HepG2 (cell line): ENCODE measurements around the gene DUS2.

Experiments
- CAMTA2 ChIP-seq: sonication (generic); formaldehyde crosslinking; IDR thresholded peaks from 2 replicates; pipeline ENCODE4 v1.4.0; 2020; ENCODE audit warnings: mild to moderate bottlenecking, missing genetic modification reagents, borderline replicate concordance
- CC2D1A ChIP-seq: sonication (generic); formaldehyde crosslinking; IDR thresholded peaks from 2 replicates; pipeline ENCODE4 v1.8.1; 2023; ENCODE audit warnings: mild to moderate bottlenecking, missing genetic modification reagents
- CTCF ChIP-seq: sonication (generic); formaldehyde crosslinking; IDR thresholded peaks from 2 replicates; pipeline ENCODE4 v1.5.0; 2020; ENCODE audit warnings: mild to moderate bottlenecking, missing genetic modification reagents, moderate library complexity
- PREB ChIP-seq: sonication (generic); formaldehyde crosslinking; IDR thresholded peaks from 2 replicates; pipeline ENCODE4 v1.4.0; 2020; ENCODE audit warnings: missing genetic modification reagents
- YY1 ChIP-seq: IDR thresholded peaks from 2 replicates; pipeline ENCODE4 v1.6.1; 2011; ENCODE audit warnings: low read length, low read depth, moderate library complexity, mild to moderate bottlenecking; ENCODE audit not compliant: insufficient read depth, insufficient replicate concordance

GRCh38 chr16:68117884-68118283 is 94.8 kb downstream of the DUS2 start:
- TF ChIP-seq CC2D1A (CRISPR knock-in tag) (no peak), CAMTA2 (CRISPR knock-in tag) (no peak), CTCF (CRISPR knock-in tag) (no peak), YY1 (no peak), PREB (CRISPR knock-in tag) (no peak)
